Panc1 (cell line): ENCODE data around the gene INAFM1.

ENCODE experiments used
- POLR2AphosphoS5 ChIP-seq: IDR thresholded peaks from 2 replicates; pipeline ENCODE4 v1.6.1; 2012; ENCODE audit warnings: mild to moderate bottlenecking, low read depth, low read length, moderate library complexity
- TF ChIP-seq, protein P1 (sequence below): fragments of 450-650 bp; IDR thresholded peaks from 2 replicates; pipeline ENCODE4 v1.5.1; 2017; ENCODE audit warnings: mild to moderate bottlenecking

DNA sequence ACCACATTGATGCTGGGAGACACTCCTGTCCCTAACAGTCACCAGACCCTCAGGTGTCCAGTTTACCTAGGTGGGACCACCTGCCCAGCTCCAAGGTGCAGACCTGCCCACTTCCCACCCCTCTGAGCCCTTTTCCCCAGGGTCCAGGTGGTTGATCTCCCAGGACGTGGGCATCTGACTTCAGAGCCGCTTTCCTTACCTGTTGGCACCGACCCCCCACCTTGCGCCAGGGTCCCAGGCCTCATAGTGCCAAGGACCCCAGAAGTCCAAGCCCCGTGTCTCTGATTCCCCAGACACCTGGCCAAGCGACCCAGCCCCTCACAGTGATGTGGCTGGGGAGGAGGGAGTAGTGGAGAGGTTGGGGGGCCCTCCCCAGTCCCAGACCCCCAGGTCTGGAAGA lies 34.1 kb upstream of the INAFM1 start:
- TF ChIP-seq, protein P1, sequence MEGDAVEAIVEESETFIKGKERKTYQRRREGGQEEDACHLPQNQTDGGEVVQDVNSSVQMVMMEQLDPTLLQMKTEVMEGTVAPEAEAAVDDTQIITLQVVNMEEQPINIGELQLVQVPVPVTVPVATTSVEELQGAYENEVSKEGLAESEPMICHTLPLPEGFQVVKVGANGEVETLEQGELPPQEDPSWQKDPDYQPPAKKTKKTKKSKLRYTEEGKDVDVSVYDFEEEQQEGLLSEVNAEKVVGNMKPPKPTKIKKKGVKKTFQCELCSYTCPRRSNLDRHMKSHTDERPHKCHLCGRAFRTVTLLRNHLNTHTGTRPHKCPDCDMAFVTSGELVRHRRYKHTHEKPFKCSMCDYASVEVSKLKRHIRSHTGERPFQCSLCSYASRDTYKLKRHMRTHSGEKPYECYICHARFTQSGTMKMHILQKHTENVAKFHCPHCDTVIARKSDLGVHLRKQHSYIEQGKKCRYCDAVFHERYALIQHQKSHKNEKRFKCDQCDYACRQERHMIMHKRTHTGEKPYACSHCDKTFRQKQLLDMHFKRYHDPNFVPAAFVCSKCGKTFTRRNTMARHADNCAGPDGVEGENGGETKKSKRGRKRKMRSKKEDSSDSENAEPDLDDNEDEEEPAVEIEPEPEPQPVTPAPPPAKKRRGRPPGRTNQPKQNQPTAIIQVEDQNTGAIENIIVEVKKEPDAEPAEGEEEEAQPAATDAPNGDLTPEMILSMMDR = no peak
- no peak for TF ChIP-seq POLR2AphosphoS5
